A549 (cell line): ENCODE data around the gene RRP9. TPM values are rescaled to one million over a fixed set of nuclear protein-coding genes. Genes with fewer than 3 reads are reported as not detected.

Experiments
- ATAC-seq, 2 experiments: fragments of 200-7000 bp in 1 of 2; fragments of >200 bp in 1 of 2; cut with Nextera tagmentation in 1 of 2; cut with Tn5 transposase in 1 of 2; 3 replicates each; pipeline versions ENCODE4 v1.8.0 to v1.9.1; 2018 to 2020; ENCODE audit warnings: mild to moderate bottlenecking in 1 of 2, moderate library complexity in 1 of 2
- CTCF ChIA-PET: fragments of 300-600 bp; sonication (Branson Sonifier 250); formaldehyde crosslinking; extraction: SDS; loops from one replicate; lab custom pipeline; 2021; ENCODE audit warnings: antibody characterized with exemption, inconsistent platforms; lab: Yijun Ruan, JAX
- POLR2A ChIA-PET: fragments of 350-600 bp; formaldehyde crosslinking; extraction: SDS; loops from one replicate; lab custom pipeline; 2021; ENCODE audit warnings: antibody characterized with exemption, inconsistent platforms; lab: Yijun Ruan, JAX
- DNase-seq, 2 experiments: peaks; one replicate each; pipeline versions ENCODE4 v3.0.0 to v3.0.0-alpha.2; 2011 to 2016; ENCODE audit warnings: low read depth in 1 of 2, low spot score in 1 of 2
- FAIRE-seq: peaks from 2 replicates; lab custom pipeline; 2011; peaks lifted over from hg19 to GRCh38; lab: Jason Lieb, UNC
- H3K27ac ChIP-seq, 2 experiments: fragments of >200 bp; sonication (Bioruptor Twin); formaldehyde crosslinking; 3 replicates each; pipeline ENCODE4 v1.5.1; 2016 to 2017
- H3K4me1 ChIP-seq: fragments of >200 bp; sonication (Bioruptor Twin); formaldehyde crosslinking; 3 replicates; pipeline ENCODE4 v1.6.1; 2016
- H3K4me2 ChIP-seq: fragments of >200 bp; sonication (Bioruptor Twin); formaldehyde crosslinking; 3 replicates; pipeline ENCODE4 v1.6.1; 2016
- H3K4me3 ChIP-seq: fragments of >200 bp; sonication (Bioruptor Twin); formaldehyde crosslinking; 3 replicates; pipeline ENCODE4 v1.5.1; 2016
- H3K9me3 ChIP-seq: fragments of >200 bp; sonication (Bioruptor Twin); formaldehyde crosslinking; 3 replicates; pipeline ENCODE4 v1.6.1; 2016
- ATOH8 ChIP-seq: fragments of 250-450 bp; sonication (Bioruptor Pico); IDR thresholded peaks from 2 replicates; pipeline ENCODE4 v1.5.0; 2020; ENCODE audit warnings: low read depth, mild to moderate bottlenecking, moderate library complexity
- BCL3 ChIP-seq: fragments of >200 bp; sonication (Bioruptor Twin); formaldehyde crosslinking; IDR thresholded peaks from 3 replicates; pipeline ENCODE4 v1.6.1; 2016
- BHLHE40 ChIP-seq: IDR thresholded peaks from 2 replicates; pipeline ENCODE4 v1.6.1; 2012; ENCODE audit warnings: low read depth, low read length, inconsistent platforms
- CBX8 ChIP-seq: fragments of 200-600 bp; sonication (generic); IDR thresholded peaks from 2 replicates; pipeline ENCODE4 v1.6.1; 2016
- CEBPB ChIP-seq, 2 experiments: fragments of >200 bp in 1 of 2; sonication (Bioruptor Twin) in 1 of 2; formaldehyde crosslinking in 1 of 2; IDR thresholded peaks; 2 replicates each; pipeline ENCODE4 v1.6.1; 2012 to 2016
- CHD2 ChIP-seq: fragments of 150-350 bp; IDR thresholded peaks from 2 replicates; pipeline ENCODE4 v1.6.1; 2014; ENCODE audit warnings: low read length; ENCODE audit not compliant: partially characterized antibody
- CHD4 ChIP-seq: fragments of 200-600 bp; sonication (generic); IDR thresholded peaks from 2 replicates; pipeline ENCODE4 v1.6.1; 2016; ENCODE audit warnings: antibody characterized with exemption, mild to moderate bottlenecking, borderline replicate concordance
- E2F6 ChIP-seq: IDR thresholded peaks from 2 replicates; pipeline ENCODE4 v1.6.1; 2012; ENCODE audit warnings: low read depth, borderline replicate concordance
- EHF ChIP-seq: fragments of 250-450 bp; sonication (Bioruptor Pico); IDR thresholded peaks from 2 replicates; pipeline ENCODE4 v1.5.0; 2020; ENCODE audit warnings: mild to moderate bottlenecking
- EHMT2 ChIP-seq: fragments of 200-600 bp; sonication (generic); IDR thresholded peaks from 2 replicates; pipeline ENCODE4 v1.6.1; 2016; ENCODE audit warnings: antibody characterized with exemption, low read depth, mild to moderate bottlenecking, moderate library complexity
- HEYL ChIP-seq: fragments of 250-450 bp; sonication (Bioruptor Pico); IDR thresholded peaks from 2 replicates; pipeline ENCODE4 v1.8.0; 2021; ENCODE audit warnings: mild to moderate bottlenecking, moderate library complexity
- JUN ChIP-seq, 2 experiments: fragments of >200 bp; sonication (Bioruptor Twin); formaldehyde crosslinking; IDR thresholded peaks; 2 replicates in 1 of 2; 3 replicates in 1 of 2; pipeline ENCODE4 v1.6.1; 2016 to 2017
- KDM5A ChIP-seq: fragments of 200-600 bp; sonication (generic); IDR thresholded peaks from 2 replicates; pipeline ENCODE4 v1.6.1; 2016; ENCODE audit warnings: antibody characterized with exemption, mild to moderate bottlenecking
- MAZ ChIP-seq: fragments of 150-350 bp; IDR thresholded peaks from 2 replicates; pipeline ENCODE4 v1.6.1; 2014; ENCODE audit warnings: antibody characterized with exemption, low read depth, low read length, borderline replicate concordance
- NFE2L2 ChIP-seq: fragments of 150-350 bp; conservative IDR thresholded peaks from 2 replicates; pipeline ENCODE4 v1.6.1; 2014; ENCODE audit warnings: low read length
- POLR2A ChIP-seq: IDR thresholded peaks from 2 replicates; pipeline ENCODE4 v1.6.1; 2012; ENCODE audit warnings: mild to moderate bottlenecking, low read length
- POLR2AphosphoS2 ChIP-seq: conservative IDR thresholded peaks from 2 replicates; pipeline ENCODE4 v1.6.1; 2012; ENCODE audit warnings: low read length, improper control_type of control experiment, inconsistent platforms
- RCOR1 ChIP-seq: fragments of 150-350 bp; IDR thresholded peaks from 2 replicates; pipeline ENCODE4 v1.6.1; 2014; ENCODE audit warnings: antibody characterized with exemption, low read length, low read depth
- REST ChIP-seq: fragments of 200-600 bp; sonication (generic); IDR thresholded peaks from 2 replicates; pipeline ENCODE4 v1.6.1; 2016; ENCODE audit warnings: antibody characterized with exemption, mild to moderate bottlenecking, moderate library complexity
- RFX5 ChIP-seq: fragments of 450-650 bp; IDR thresholded peaks from 2 replicates; pipeline ENCODE4 v1.7.1; 2014; ENCODE audit warnings: antibody characterized with exemption, mild to moderate bottlenecking, moderate library complexity
- RNF2 ChIP-seq: fragments of 200-600 bp; sonication (generic); IDR thresholded peaks from 2 replicates; pipeline ENCODE4 v1.6.1; 2016; ENCODE audit warnings: low read depth, mild to moderate bottlenecking, antibody characterized with exemption, moderate library complexity, borderline replicate concordance
- TFCP2L1 ChIP-seq: fragments of 250-450 bp; sonication (Bioruptor Pico); IDR thresholded peaks from 2 replicates; pipeline ENCODE4 v1.5.0; 2021; ENCODE audit warnings: mild to moderate bottlenecking
- ZC3H11A ChIP-seq: fragments of 450-650 bp; IDR thresholded peaks from 2 replicates; pipeline ENCODE4 v1.6.1; 2014; ENCODE audit warnings: antibody characterized with exemption, mild to moderate bottlenecking
- WGBS: methylation state at CpG from one replicate; pipeline ENCODE4 v1.1.6; 2017; ENCODE audit errors: missing lambda C conversion rate; 5-methylcytosine and 5-hydroxymethylcytosine counted together
- polyA plus RNA-seq, 4 experiments: library from polyadenylated mRNA; depleted of rRNA in 3 of 4; stranded (reverse); fragments of >200 nt; fragmentation: RNase III in 1 of 4; extraction: RNeasy Plus Mini Kit Qiagen cat#74134 plus additional on column Dnase treatment in 1 of 4; gene quantifications; 2 replicates in 3 of 4; 3 replicates in 1 of 4; pipeline ENCODE4 v1.2.3, GENCODE V29; 2011 to 2017

RRP9 gene
- polyA plus RNA-seq, 2 of the 4 experiments (the other 2 are of a cell fraction) = 17.0 to 34.3 TPM

- no peak overlapping the region; a peak in 1 of 6 replicates for H3K27ac ChIP-seq
- POLR2A ChIA-PET = interaction anchor here (0.6 to 0.9 kb wide), 4 partner anchors 14 to 27 kb away, joined by 3 to 6 read pairs (median 3); partner anchors contain the start of genes ACY1, PARP3, RPL29 and RRP9
- no peak for ATAC-seq
Observed at GRCh38 chr3:51968883-51969678, 27.4 kb upstream of the RRP9 start.

GRCh38 chr3:51968170-51968775 lies 26.6 kb upstream of the RRP9 start:
- peaks cover 14% of the 10 kb centered on the region for H3K4me1 ChIP-seq
- ATAC-seq = peak in 1 of 2 experiments; percentile 31; a peak in 3 of 6 replicates
- ChIA-PET CTCF (interaction anchor here (5.0 to 7.1 kb wide), 2 partner anchors 15 to 26 kb away, joined by 37 to 53 read pairs; partner anchors contain the start of genes ACY1, PARP3 and RRP9), POLR2A (interaction anchor here (0.6 kb wide), 1 partner anchor 15 kb away, joined by 3 read pairs; the partner anchor contains the start of gene ACY1)
- H3K9me3 ChIP-seq = no peaks in the 10 kb centered on the region
- FAIRE-seq = no peak
- peak overlapping the region; percentile 84 for H3K4me2 ChIP-seq
- WGBS = 0% methylated on average over 1 of the region's 11 CpGs
- H3K4me3 ChIP-seq = peak overlapping the region; percentile 79
- DNase-seq = no peak
- H3K27ac ChIP-seq = peak overlapping the region; percentile 91 to 100
- TF ChIP-seq KDM5A (no peak), CHD2 (no peak), CBX8 (no peak), REST (no peak), POLR2AphosphoS2 (no peak), NFE2L2 (no peak), CHD4 (no peak), RFX5 (no peak), ATOH8 (no peak), BHLHE40 (no peak), JUN (IDR thresholded peaks at IDR 0.05) (no peak; a peak in 1 of 5 replicates), POLR2A (no peak), MAZ (no peak), RCOR1 (no peak)

More at GRCh38 chr3:51968883-51969678, 27.4 kb upstream of the RRP9 start:
- H3K4me1 ChIP-seq = peaks cover 17% of the 10 kb centered on the region
- CTCF ChIA-PET = interaction anchor here (0.9 to 7.1 kb wide), 4 partner anchors 10 to 300 kb away, joined by 3 to 53 read pairs (median 20); partner anchors contain the start of genes ACY1, PARP3 and RRP9
- DNase-seq = no peak
- WGBS = 87% methylated on average over 6 of the region's 6 CpGs
- H3K9me3 ChIP-seq = no peaks in the 10 kb centered on the region
- peak overlapping the region; percentile 84 for H3K4me2 ChIP-seq
- H3K4me3 ChIP-seq = no peak overlapping the region
- FAIRE-seq = no peak
- TF ChIP-seq EHMT2 = no peak
- TF ChIP-seq MAZ = no peak
- no peak for TF ChIP-seq CEBPB (IDR thresholded peaks at IDR 0.05)
- no peak for TF ChIP-seq TFCP2L1
- no peak for TF ChIP-seq CHD4
- no peak for TF ChIP-seq ZC3H11A
- TF ChIP-seq CHD2 = no peak
- no peak for TF ChIP-seq POLR2A
- no peak for TF ChIP-seq E2F6
- no peak for TF ChIP-seq CBX8
- TF ChIP-seq BCL3 = no peak
- TF ChIP-seq RNF2 = no peak
- no peak for TF ChIP-seq HEYL (CRISPR knock-in tag)
- no peak for TF ChIP-seq EHF
